Activated CD8-positive, alpha-beta memory T cell treated with anti-CD3 and anti-CD28 coated beads for 36 hours (primary cell): ENCODE measurements around the gene TAX1BP1. TPM values are rescaled to one million over a fixed set of nuclear protein-coding genes. Genes with fewer than 3 reads are reported as not detected.
"Not testable (repeated sequence)": the region's sequence is repeated elsewhere in the genome, so short reads cannot be mapped to it uniquely, and the experiment has no call there.

ENCODE experiments used
- CTCF ChIA-PET: fragments of 350-600 bp; sonication (Branson Sonifier 250); formaldehyde crosslinking; loops from one replicate; lab custom pipeline; 2021; ENCODE audit warnings: antibody characterized with exemption; lab: Charles Lee
- POLR2A ChIA-PET: fragments of 350-600 bp; sonication (Branson Sonifier 250); formaldehyde crosslinking; loops from one replicate; lab custom pipeline; 2021; ENCODE audit warnings: antibody characterized with exemption; lab: Charles Lee
- total RNA-seq, 2 experiments: library from RNA; stranded (reverse); gene quantifications; one replicate each; pipeline ENCODE4 v1.2.3, GENCODE V29; 2021

Gene TAX1BP1
- total RNA-seq, 2 experiments from 2014 or later: 85.3 to 85.6 TPM

GRCh38 chr7:27825891-27826290 lies 85.9 kb downstream of the TAX1BP1 start:
- ChIA-PET CTCF (no interaction called here), POLR2A (no interaction called here)

GRCh38 chr7:27826357-27826756 lies 86.4 kb downstream of the TAX1BP1 start:
- ChIA-PET POLR2A (no interaction called here), CTCF (no interaction called here)

GRCh38 chr7:27834179-27834921 lies 94.4 kb downstream of the TAX1BP1 start:
- CTCF ChIA-PET: no interaction called here
- POLR2A ChIA-PET: no interaction called here

- ChIA-PET CTCF (no interaction called here), POLR2A (no interaction called here)
Measured at GRCh38 chr7:27835376-27835775, 95.4 kb downstream of the TAX1BP1 start.

- CTCF ChIA-PET: no interaction called here
- POLR2A ChIA-PET: no interaction called here
Measured at GRCh38 chr7:27836536-27836935, 96.6 kb downstream of the TAX1BP1 start.

GRCh38 chr7:27839099-27839498 lies 99.1 kb downstream of the TAX1BP1 start:
- CTCF ChIA-PET: no interaction called here
- POLR2A ChIA-PET: no interaction called here

- ChIA-PET POLR2A (no interaction called here), CTCF (interaction anchor here (0.6 kb wide), 1 partner anchor 174 kb away, joined by 3 read pairs; no protein-coding TSS in a partner anchor)
Measured at GRCh38 chr7:27840313-27840712, 100.4 kb downstream of the TAX1BP1 start.

GRCh38 chr7:27840760-27841364 lies 100.9 kb downstream of the TAX1BP1 start:
- CTCF ChIA-PET: no interaction called here
- POLR2A ChIA-PET: no interaction called here

- POLR2A ChIA-PET: no interaction called here
- CTCF ChIA-PET: no interaction called here
Measured at GRCh38 chr7:27842094-27842692, 102.2 kb downstream of the TAX1BP1 start.

GRCh38 chr7:27842851-27843250 lies 102.9 kb downstream of the TAX1BP1 start:
- POLR2A ChIA-PET: no interaction called here

GRCh38 chr7:27843584-27844305 lies 103.8 kb downstream of the TAX1BP1 start:
- CTCF ChIA-PET: no interaction called here
- POLR2A ChIA-PET: no interaction called here

More at GRCh38 chr7:27842851-27843250, 102.9 kb downstream of the TAX1BP1 start:
- CTCF ChIA-PET: no interaction called here

GRCh38 chr7:27846388-27846787 lies 106.4 kb downstream of the TAX1BP1 start:
- POLR2A ChIA-PET: no interaction called here
- CTCF ChIA-PET: no interaction called here

GRCh38 chr7:27850531-27850930 lies 110.6 kb downstream of the TAX1BP1 start:
- CTCF ChIA-PET: no interaction called here

GRCh38 chr7:27856703-27857485 lies 116.9 kb downstream of the TAX1BP1 start:
- CTCF ChIA-PET, POLR2A ChIA-PET: not testable (repeated sequence)

More at GRCh38 chr7:27850531-27850930, 110.6 kb downstream of the TAX1BP1 start:
- POLR2A ChIA-PET: no interaction called here

GRCh38 chr7:27860800-27861199 lies 120.8 kb downstream of the TAX1BP1 start:
- CTCF ChIA-PET: no interaction called here
- POLR2A ChIA-PET: no interaction called here

- ChIA-PET POLR2A (no interaction called here), CTCF (interaction anchor here (0.6 kb wide), 1 partner anchor 25 kb away, joined by 3 read pairs; no protein-coding TSS in a partner anchor)
Measured at GRCh38 chr7:27861747-27862146, 121.8 kb downstream of the TAX1BP1 start.

GRCh38 chr7:27863880-27864279 lies 123.9 kb downstream of the TAX1BP1 start:
- POLR2A ChIA-PET: no interaction called here
- CTCF ChIA-PET: no interaction called here

- ChIA-PET POLR2A (no interaction called here), CTCF (no interaction called here)
Measured at GRCh38 chr7:27866256-27866655, 126.3 kb downstream of the TAX1BP1 start.
